NCI-H146 (cell line): ENCODE results near the gene CACNA1A.
A peak's percentile ranks its signal among the peaks of the same experiment; 100 is the strongest.
"Not testable (repeated sequence)": the region's sequence is repeated elsewhere in the genome, so short reads cannot be mapped to it uniquely, and the experiment has no call there.

ENCODE experiments used
- DNase-seq: peaks from one replicate; lab custom pipeline; 2025; lab: John Stamatoyannopoulos, UW

CACNA1A gene

DNA sequence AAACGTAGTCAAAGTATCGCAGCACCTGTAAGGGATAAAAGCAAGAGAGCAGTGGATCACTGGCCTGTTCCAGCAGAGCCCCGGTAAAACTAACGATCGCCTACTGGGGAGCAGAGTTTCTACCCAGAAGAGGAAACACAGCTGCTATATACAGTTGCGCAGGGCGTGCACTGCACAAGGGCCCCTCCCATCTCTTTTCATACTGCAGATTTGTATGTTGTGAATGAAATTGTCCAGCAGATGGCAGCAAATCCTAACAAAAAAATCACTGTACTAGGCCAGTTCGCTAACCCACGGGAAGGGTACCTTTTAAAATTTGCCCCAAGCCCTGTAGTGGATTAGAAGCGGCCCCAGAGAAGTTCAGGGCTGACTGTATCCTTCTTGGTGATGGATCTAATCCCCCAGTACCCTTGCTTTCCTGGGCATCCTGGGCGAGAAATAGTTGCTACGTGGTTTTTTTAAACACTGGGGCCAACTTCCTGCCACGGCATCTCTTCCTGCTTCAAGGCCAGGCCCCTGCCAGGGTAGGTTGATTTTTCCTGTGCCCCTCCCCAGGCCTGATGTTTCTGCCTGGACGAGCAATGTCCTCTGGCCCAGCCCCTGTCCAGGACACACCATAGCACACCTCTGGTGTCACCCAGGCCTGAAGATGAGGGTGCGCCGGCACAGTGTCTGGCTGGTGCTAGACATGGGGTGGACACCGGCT lies 229.0 kb downstream of the CACNA1A start:
- peak; percentile 67 for DNase-seq

GRCh38 chr19:13275016-13275722 lies 231.1 kb downstream of the CACNA1A start:
- no peak for DNase-seq

DNA sequence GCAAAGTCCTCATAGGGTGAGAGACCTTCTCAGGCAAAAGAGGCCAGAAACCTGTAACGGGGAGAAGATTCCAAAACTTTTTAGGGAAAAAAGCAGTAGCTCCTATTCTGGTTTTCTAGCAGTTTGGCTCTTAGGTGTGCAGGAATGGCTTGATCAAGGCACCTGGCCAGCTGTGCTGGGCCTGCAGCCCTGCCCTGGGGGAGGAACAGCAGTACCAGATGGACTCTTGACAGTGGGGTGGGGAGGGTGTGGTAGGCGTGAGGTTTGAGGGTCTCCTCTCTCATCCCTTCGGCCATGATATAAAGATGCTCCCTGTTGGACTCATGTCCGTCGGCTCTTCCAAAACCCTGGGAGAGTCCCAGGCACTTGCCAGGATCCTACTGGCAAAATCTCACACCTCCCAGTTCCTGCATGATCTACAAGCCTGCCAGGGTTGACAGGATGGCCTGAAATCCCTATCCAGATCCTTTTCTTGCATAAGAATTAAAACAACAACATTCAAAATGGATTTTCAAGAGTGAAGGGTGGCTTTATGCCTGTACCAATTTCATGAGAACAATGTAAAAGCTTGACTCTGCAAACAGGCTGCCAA lies 235.7 kb downstream of the CACNA1A start:
- DNase-seq: no peak

DNA sequence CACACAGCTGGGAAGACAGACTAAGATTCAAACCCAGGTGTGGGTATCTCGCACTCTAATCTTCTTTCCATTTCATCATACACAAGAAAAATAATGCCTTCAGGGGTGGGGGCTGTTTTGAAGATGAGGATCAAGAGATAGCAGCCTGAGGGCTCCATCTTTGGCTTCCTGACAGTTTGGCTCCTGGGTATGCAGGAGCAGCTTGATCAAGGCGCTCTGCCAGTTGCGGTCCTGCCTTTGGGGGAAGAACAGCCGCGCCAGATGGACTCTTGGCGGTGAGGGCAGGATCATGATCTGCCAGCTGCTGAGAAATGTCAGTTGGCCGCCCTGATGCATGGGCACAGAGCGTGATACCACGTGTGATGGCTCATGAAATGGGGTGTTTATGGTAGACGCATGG lies 236.9 kb downstream of the CACNA1A start:
- no peak for DNase-seq

- no peak for DNase-seq
Measured at GRCh38 chr19:13267889-13268288, 238.4 kb downstream of the CACNA1A start.

GRCh38 chr19:13267131-13267530 lies 239.1 kb downstream of the CACNA1A start:
- DNase-seq: no peak

DNA sequence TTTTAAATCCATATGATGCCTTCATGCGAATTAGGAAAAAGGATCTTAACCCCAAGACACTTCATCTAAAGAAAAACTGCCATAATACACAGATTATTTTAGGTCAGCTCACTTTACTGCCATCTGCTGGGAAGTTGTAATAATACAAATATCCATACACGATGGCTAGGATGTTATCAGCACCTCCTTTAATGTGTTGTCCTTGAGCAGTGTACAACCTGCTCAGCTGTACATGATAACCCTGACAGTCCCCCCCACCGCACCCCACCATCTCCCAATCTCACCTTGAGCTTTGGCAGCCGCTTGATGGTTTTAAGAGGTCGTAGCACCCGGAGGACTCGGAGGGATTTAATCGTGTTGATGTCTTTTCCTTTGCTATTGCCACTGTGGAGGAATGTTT lies 243.8 kb downstream of the CACNA1A start:
- peak; percentile 19 for DNase-seq

GRCh38 chr19:13260883-13261653 lies 245.2 kb downstream of the CACNA1A start:
- DNase-seq: no peak

DNA sequence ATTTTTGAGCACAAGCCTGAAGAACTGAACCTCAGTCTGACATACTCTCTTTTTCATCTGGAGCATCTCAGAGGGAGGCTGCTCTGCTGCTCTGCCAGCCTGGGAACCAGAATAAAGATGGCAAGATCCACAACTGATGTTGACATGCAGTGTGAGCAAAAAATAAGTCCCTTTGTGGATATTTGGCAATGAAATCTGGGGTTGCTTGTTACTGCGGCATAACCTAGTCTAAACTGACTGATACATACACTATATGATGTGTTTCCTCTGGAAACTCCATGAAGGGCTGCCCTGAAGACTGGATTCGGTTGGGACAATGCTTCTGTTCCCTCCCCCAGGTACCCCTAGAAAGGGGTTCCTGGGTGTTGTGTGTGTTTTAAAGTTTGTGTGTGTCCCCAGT lies 249.4 kb downstream of the CACNA1A start:
- DNase-seq: no peak

DNA sequence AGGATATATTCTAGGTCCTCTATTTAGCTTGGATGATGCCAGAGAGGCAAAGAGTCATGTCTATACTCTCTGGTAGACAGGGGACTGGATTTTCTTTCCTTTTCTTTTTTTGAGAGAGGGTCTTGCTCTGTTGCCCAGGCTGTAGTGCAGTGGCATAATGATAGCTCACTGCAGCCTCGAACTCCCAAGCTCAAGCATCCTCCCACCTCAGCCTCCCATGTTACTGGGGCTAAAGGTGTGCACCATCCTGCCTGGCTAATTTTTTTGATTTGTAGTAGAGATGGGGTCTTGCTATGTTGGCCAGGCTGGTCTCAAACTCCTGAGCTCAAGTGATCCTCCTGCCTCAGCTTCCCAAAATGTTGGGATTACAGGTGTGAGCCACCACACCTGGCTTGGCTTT lies 249.9 kb downstream of the CACNA1A start:
- DNase-seq: not testable (repeated sequence)

- DNase-seq: no peak
Measured at GRCh38 chr19:13255719-13256059, 250.6 kb downstream of the CACNA1A start.

- DNase-seq: no peak
Measured at GRCh38 chr19:13255041-13255718, 251.1 kb downstream of the CACNA1A start.

GRCh38 chr19:13252569-13253335 lies 253.5 kb downstream of the CACNA1A start:
- DNase-seq: no peak

- no peak for DNase-seq
Measured at GRCh38 chr19:13244920-13245319, 261.4 kb downstream of the CACNA1A start.

- DNase-seq: no peak
Measured at GRCh38 chr19:13241231-13242104, 264.8 kb downstream of the CACNA1A start.

- DNase-seq: no peak
Measured at GRCh38 chr19:13240312-13241022, 265.8 kb downstream of the CACNA1A start.

DNA sequence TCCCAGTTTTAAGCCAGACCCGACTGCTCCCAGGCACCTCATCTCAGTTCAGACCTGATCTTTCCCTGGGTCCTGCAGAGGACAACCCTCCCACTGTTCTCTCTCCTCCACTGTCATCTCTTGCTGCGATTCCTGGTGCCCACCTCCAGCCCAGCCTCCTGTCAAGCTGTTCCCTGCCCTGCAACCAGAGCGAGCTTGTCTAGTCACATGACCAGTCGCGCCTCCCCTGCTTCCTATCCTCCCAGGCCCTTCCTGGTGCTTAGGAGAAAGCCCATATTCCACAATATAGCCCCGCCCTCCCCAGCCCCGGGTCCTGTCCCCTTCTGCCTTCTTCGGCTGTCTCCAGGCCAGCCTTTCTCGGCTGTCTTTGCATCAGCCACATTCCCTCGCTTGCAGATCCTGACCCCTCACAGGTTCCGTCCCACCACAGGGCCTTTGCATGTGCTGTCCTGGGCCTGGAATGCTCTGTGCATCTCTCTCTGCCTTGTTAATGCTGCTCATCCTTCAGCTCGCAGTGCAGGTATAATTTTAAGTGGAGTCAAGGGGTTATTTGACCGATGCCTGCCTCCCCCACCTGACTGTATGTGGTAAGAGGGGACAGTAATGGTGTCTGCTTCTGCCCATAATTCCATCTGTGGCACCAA lies 267.3 kb downstream of the CACNA1A start:
- no peak for DNase-seq

DNA sequence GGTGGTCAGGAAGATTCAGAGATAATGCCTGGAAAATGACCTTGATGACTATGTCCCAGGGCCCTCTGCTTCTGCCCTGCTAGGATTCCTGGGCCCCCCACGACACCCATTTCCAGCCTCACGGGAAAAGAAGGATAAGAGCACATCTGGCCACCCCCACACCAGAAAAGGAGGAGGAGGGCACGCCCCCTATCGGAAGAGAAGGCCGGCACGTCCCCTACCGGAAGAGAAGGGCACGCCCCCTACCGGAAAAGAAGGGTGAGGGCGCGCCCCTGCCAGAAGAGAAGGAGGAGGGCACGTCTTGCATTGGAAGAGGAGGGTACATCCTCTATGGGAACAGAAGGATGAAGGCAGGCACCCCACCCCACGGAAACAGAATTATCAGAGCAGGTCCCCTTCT lies 271.8 kb downstream of the CACNA1A start:
- no peak for DNase-seq

- no peak for DNase-seq
Measured at GRCh38 chr19:13231663-13232062, 274.6 kb downstream of the CACNA1A start.
